Smooth muscle cell (in vitro differentiated cells): ENCODE results near the gene TRAPPC10. TPM values are rescaled to one million over a fixed set of nuclear protein-coding genes. Genes with fewer than 3 reads are reported as not detected.

Experiments
- DNase-seq: peaks from one replicate; lab custom pipeline; 2025; ENCODE audit not compliant: unreplicated experiment; lab: John Stamatoyannopoulos, UW
- H2AFZ ChIP-seq: fragments of 200-600 bp; sonication (generic); 2 replicates; pipeline ENCODE4 v1.6.0; 2016; ENCODE audit warnings: antibody characterized with exemption, low read depth, mild to moderate bottlenecking
- H3F3A ChIP-seq: fragments of 200-600 bp; sonication (generic); 2 replicates; pipeline ENCODE4 v1.6.0; 2017; ENCODE audit warnings: antibody characterized with exemption, low read depth
- H3K27ac ChIP-seq: fragments of 200-600 bp; sonication (generic); 2 replicates; pipeline ENCODE4 v1.5.1; 2016; ENCODE audit warnings: low read depth, mild to moderate bottlenecking
- H3K27me3 ChIP-seq: fragments of 200-600 bp; sonication (generic); 2 replicates; pipeline ENCODE4 v1.6.1; 2016; ENCODE audit warnings: low read depth, mild to moderate bottlenecking
- H3K36me3 ChIP-seq: fragments of 200-600 bp; sonication (generic); 2 replicates; pipeline ENCODE4 v1.5.1; 2016; ENCODE audit warnings: low read depth
- H3K4me1 ChIP-seq: fragments of 200-600 bp; sonication (generic); 2 replicates; pipeline ENCODE4 v1.5.1; 2016; ENCODE audit warnings: low read depth
- H3K4me2 ChIP-seq: fragments of 200-600 bp; sonication (generic); 2 replicates; pipeline ENCODE4 v1.6.0; 2016; ENCODE audit warnings: mild to moderate bottlenecking
- H3K4me3 ChIP-seq: fragments of 200-600 bp; sonication (generic); 2 replicates; pipeline ENCODE4 v1.5.1; 2016; ENCODE audit warnings: mild to moderate bottlenecking
- H3K79me2 ChIP-seq: fragments of 200-600 bp; sonication (generic); 2 replicates; pipeline ENCODE4 v1.6.0; 2016; ENCODE audit warnings: low read depth, mild to moderate bottlenecking
- H3K9ac ChIP-seq: fragments of 200-600 bp; sonication (generic); 2 replicates; pipeline ENCODE4 v1.6.0; 2016; ENCODE audit warnings: low read depth
- H3K9me3 ChIP-seq: fragments of 200-600 bp; sonication (generic); replicated peaks from 2 replicates; pipeline ENCODE4 v1.5.1; 2016; ENCODE audit warnings: low read depth
- H4K20me1 ChIP-seq: fragments of 200-600 bp; sonication (generic); 2 replicates; pipeline ENCODE4 v1.6.0; 2016; ENCODE audit warnings: low read depth
- WGBS: methylation state at CpG from one replicate; pipeline ENCODE4 v1.1.7; 2016; ENCODE audit warnings: low lambda C conversion rate; 5-methylcytosine and 5-hydroxymethylcytosine counted together
- polyA plus RNA-seq: library from polyadenylated mRNA; unstranded; fragments of >200 nt; fragmentation: Nextera tagmentation; extraction: Ambion mirVana; gene quantifications from 2 replicates; pipeline ENCODE4 v1.2.1, GENCODE V29; 2016
- total RNA-seq: library from RNA; depleted of rRNA; stranded (reverse); fragments of >200 nt; gene quantifications from 2 replicates; pipeline ENCODE4 v1.2.3, GENCODE V29; 2014
- TF ChIP-seq, protein P1 (sequence below): fragments of 200-600 bp; sonication (generic); IDR thresholded peaks from 2 replicates; pipeline ENCODE4 v1.5.1; 2017; ENCODE audit warnings: borderline replicate concordance, mild to moderate bottlenecking, antibody characterized with exemption; ENCODE audit not compliant: insufficient read depth, poor library complexity, severe bottlenecking

Gene TRAPPC10
- total and polyA plus RNA-seq, 2 experiments from 2014 or later = 7.9 to 16.9 TPM

GRCh38 chr21:43984905-43985689, 27.0 kb upstream of the TRAPPC10 start:
- TF ChIP-seq, protein P1, sequence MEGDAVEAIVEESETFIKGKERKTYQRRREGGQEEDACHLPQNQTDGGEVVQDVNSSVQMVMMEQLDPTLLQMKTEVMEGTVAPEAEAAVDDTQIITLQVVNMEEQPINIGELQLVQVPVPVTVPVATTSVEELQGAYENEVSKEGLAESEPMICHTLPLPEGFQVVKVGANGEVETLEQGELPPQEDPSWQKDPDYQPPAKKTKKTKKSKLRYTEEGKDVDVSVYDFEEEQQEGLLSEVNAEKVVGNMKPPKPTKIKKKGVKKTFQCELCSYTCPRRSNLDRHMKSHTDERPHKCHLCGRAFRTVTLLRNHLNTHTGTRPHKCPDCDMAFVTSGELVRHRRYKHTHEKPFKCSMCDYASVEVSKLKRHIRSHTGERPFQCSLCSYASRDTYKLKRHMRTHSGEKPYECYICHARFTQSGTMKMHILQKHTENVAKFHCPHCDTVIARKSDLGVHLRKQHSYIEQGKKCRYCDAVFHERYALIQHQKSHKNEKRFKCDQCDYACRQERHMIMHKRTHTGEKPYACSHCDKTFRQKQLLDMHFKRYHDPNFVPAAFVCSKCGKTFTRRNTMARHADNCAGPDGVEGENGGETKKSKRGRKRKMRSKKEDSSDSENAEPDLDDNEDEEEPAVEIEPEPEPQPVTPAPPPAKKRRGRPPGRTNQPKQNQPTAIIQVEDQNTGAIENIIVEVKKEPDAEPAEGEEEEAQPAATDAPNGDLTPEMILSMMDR = no peak
- no peak overlapping the region for H3K4me3 ChIP-seq
- no peaks in the 10 kb centered on the region for H3F3A ChIP-seq
- no peak overlapping the region for H3K9ac ChIP-seq
- no peaks in the 10 kb centered on the region for H3K27me3 ChIP-seq
- H3K36me3 ChIP-seq = no peaks in the 10 kb centered on the region
- no peaks in the 10 kb centered on the region for H4K20me1 ChIP-seq
- no peak overlapping the region for H3K27ac ChIP-seq
- no peak overlapping the region for H2AFZ ChIP-seq
- H3K79me2 ChIP-seq = no peaks in the 10 kb centered on the region
- 93% methylated on average over 31 of the region's 31 CpGs for WGBS
- H3K4me1 ChIP-seq = no peaks in the 10 kb centered on the region
- no peak for DNase-seq
- no peak overlapping the region for H3K4me2 ChIP-seq
- H3K9me3 ChIP-seq = no peaks in the 10 kb centered on the region

GRCh38 chr21:43985690-43986251, 26.3 kb upstream of the TRAPPC10 start:
- H3K27ac ChIP-seq = no peak overlapping the region
- no peak overlapping the region for H3K4me3 ChIP-seq
- WGBS = 45% methylated on average over 22 of the region's 22 CpGs
- no peak overlapping the region for H3K9ac ChIP-seq
- no peak for DNase-seq
- no peaks in the 10 kb centered on the region for H3K27me3 ChIP-seq
- H3K4me2 ChIP-seq = no peak overlapping the region
- H3K4me1 ChIP-seq = no peaks in the 10 kb centered on the region
- H3K36me3 ChIP-seq = no peaks in the 10 kb centered on the region
- TF ChIP-seq, protein P1 = no peak
- H2AFZ ChIP-seq = no peak overlapping the region
- no peaks in the 10 kb centered on the region for H3F3A ChIP-seq
- H4K20me1 ChIP-seq = no peaks in the 10 kb centered on the region
- no peaks in the 10 kb centered on the region for H3K79me2 ChIP-seq
- no peaks in the 10 kb centered on the region for H3K9me3 ChIP-seq

DNA sequence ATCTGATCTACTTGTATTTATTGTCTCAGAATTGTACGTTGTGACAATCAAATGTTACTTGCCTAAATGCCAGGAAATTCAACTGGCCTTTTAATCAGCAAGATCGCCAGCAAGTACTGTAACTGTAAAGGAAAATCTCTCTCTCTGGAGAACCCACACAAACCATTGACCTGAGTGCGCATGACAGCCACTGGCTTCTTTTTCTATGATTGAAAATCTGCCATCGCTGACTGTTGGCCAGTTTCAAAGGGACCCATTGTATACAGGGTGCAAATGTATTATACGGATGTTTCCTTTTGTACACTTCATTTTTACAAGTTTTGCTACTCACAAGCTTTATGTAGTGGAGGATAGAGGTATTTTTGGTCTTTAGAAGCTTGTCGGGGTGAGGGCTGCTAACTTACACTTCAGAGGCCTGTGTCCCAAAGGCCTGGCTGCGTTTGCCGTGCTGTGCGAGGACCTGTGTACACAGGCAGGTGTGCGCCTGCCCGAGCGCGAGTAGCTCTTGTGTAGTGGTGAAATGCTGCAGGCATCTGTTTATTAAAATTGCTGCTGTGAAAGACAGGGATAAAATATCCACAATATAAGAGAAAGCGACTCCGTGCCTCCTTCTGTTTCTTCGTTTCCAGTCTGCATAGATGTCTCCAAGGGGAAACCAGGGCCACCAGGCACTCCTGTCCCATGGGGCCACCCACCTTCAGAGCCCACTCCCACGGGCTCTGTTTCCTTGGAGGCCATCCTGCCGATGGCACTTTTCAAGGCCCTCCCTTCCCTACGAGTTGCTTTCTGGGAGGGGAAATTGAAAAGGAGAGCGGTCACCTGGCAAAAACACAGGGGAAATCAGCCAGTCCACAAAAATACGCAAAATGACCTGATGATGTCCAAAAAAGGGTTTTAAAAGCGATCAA, 25.3 kb upstream of the TRAPPC10 start:
- H3K4me2 ChIP-seq = no peak overlapping the region
- no peak for DNase-seq
- H3K79me2 ChIP-seq = no peaks in the 10 kb centered on the region
- no peaks in the 10 kb centered on the region for H3K4me1 ChIP-seq
- H3K36me3 ChIP-seq = no peaks in the 10 kb centered on the region
- TF ChIP-seq, protein P1 = no peak
- 93% methylated on average over 22 of the region's 22 CpGs for WGBS
- no peak overlapping the region for H2AFZ ChIP-seq
- H4K20me1 ChIP-seq = no peaks in the 10 kb centered on the region
- no peaks in the 10 kb centered on the region for H3K9me3 ChIP-seq
- H3F3A ChIP-seq = no peaks in the 10 kb centered on the region
- H3K4me3 ChIP-seq = no peak overlapping the region
- no peak overlapping the region for H3K27ac ChIP-seq
- no peak overlapping the region for H3K9ac ChIP-seq
- no peaks in the 10 kb centered on the region for H3K27me3 ChIP-seq
